Brain microvascular endothelial cell (primary cell): ENCODE measurements around the gene TNS3.

Experiments used
- DNase-seq: peaks from one replicate; pipeline ENCODE4 v3.0.0-alpha.2; 2020
- H3K27ac ChIP-seq: fragments of 250-450 bp; sonication (Bioruptor Pico); 2 replicates; pipeline ENCODE4 v1.5.1; 2020; ENCODE audit warnings: mild to moderate bottlenecking, moderate library complexity
- H3K27me3 ChIP-seq: fragments of 250-450 bp; sonication (Bioruptor Pico); replicated peaks from 2 replicates; pipeline ENCODE4 v1.5.1; 2020; ENCODE audit warnings: mild to moderate bottlenecking
- H3K36me3 ChIP-seq: fragments of 250-450 bp; sonication (Bioruptor Pico); replicated peaks from 2 replicates; pipeline ENCODE4 v1.5.1; 2020; ENCODE audit warnings: mild to moderate bottlenecking
- H3K4me3 ChIP-seq: 2 replicates; pipeline ENCODE4 v1.5.1; 2011; ENCODE audit warnings: low read depth, mild to moderate bottlenecking, control low read depth, low read length, moderate library complexity
- in situ Hi-C: cut with HindIII; loops from 2 replicates; pipeline ENCODE4 v1.10.0; 2017; ENCODE audit warnings: low sequenced_read_pairs, low pct_ligation_motif_present
- TF ChIP-seq, protein P1 (sequence below): IDR thresholded peaks from 2 replicates; pipeline ENCODE4 v1.5.1; 2011; ENCODE audit warnings: low read depth, mild to moderate bottlenecking, moderate library complexity, low read length, control low read depth, inconsistent platforms; ENCODE audit errors: missing control alignments

Gene TNS3

GRCh38 chr7:47576031-47576865 is 5.7 kb downstream of the TNS3 start:
- no peak overlapping the region for H3K4me3 ChIP-seq
- H3K27ac ChIP-seq = no peak overlapping the region
- no peaks in the 10 kb centered on the region for H3K36me3 ChIP-seq
- no peak for DNase-seq
- in situ Hi-C loops = no loop called here
- H3K27me3 ChIP-seq = no peaks in the 10 kb centered on the region
- TF ChIP-seq, protein P1, sequence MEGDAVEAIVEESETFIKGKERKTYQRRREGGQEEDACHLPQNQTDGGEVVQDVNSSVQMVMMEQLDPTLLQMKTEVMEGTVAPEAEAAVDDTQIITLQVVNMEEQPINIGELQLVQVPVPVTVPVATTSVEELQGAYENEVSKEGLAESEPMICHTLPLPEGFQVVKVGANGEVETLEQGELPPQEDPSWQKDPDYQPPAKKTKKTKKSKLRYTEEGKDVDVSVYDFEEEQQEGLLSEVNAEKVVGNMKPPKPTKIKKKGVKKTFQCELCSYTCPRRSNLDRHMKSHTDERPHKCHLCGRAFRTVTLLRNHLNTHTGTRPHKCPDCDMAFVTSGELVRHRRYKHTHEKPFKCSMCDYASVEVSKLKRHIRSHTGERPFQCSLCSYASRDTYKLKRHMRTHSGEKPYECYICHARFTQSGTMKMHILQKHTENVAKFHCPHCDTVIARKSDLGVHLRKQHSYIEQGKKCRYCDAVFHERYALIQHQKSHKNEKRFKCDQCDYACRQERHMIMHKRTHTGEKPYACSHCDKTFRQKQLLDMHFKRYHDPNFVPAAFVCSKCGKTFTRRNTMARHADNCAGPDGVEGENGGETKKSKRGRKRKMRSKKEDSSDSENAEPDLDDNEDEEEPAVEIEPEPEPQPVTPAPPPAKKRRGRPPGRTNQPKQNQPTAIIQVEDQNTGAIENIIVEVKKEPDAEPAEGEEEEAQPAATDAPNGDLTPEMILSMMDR = no peak

DNA sequence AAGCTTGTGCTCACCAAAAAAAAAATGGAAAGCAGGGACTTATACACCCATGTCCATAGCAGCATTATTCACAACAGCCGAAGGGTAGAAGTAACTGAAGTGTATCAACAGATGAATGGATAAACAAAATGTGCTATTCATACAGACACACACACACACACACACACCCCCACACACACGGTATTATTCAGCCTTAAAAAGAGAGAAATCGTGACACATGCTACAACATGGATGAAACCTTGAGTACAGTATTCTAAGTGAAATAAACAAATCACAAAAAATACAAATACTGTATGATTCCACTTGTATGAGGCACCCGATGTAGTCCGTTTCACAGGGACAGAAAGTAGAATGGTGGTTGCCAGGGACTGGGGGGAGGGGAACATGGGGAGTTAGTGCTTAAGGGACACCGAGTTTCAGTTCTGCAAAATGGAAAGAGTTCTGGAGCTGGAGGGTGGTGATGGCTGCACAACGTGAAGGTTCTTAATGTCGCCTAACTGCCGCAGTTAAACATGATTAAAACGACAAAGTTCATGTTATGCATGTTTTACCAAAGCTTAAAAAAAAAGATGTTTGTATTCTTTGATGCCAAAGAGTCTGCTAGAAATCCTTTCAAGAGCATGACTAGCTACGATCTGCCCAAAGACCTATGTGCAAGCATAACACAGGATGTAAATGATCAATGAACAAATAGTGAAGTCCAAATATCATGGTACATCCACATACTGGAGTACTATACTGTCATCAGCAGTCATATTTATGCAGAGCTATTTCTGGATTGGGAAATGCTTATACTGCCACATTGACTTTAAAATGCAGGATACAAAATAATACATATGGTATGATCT is 7.2 kb downstream of the TNS3 start:
- H3K36me3 ChIP-seq = no peaks in the 10 kb centered on the region
- H3K27ac ChIP-seq = peak overlapping the region; percentile 70
- no peaks in the 10 kb centered on the region for H3K27me3 ChIP-seq
- TF ChIP-seq, protein P1 = no peak
- no peak for DNase-seq
- in situ Hi-C loops = no loop called here
- H3K4me3 ChIP-seq = no peak overlapping the region

- peak overlapping the region; percentile 70 for H3K27ac ChIP-seq
- in situ Hi-C loops = no loop called here
- no peak for DNase-seq
- H3K36me3 ChIP-seq = no peaks in the 10 kb centered on the region
- no peaks in the 10 kb centered on the region for H3K27me3 ChIP-seq
- TF ChIP-seq, protein P1 = no peak
- H3K4me3 ChIP-seq = no peak overlapping the region
These were observed 8.0 kb downstream of the TNS3 start for GRCh38 chr7:47573758-47574481.

GRCh38 chr7:47572939-47573757 is 8.8 kb downstream of the TNS3 start:
- TF ChIP-seq, protein P1 = no peak
- Histone ChIP-seq H3K4me3 (no peak overlapping the region), H3K27me3 (no peaks in the 10 kb centered on the region), H3K27ac (peak overlapping the region; percentile 70), H3K36me3 (peaks cover 3% of the 10 kb centered on the region)
- in situ Hi-C loops = no loop called here
- no peak for DNase-seq

GRCh38 chr7:47572094-47572445 is 9.8 kb downstream of the TNS3 start:
- in situ Hi-C loops = no loop called here
- H3K36me3 ChIP-seq = peaks cover 3% of the 10 kb centered on the region

More at GRCh38 chr7:47572094-47572445, 9.8 kb downstream of the TNS3 start:
- DNase-seq = no peak
- H3K27ac ChIP-seq = peak overlapping the region; percentile 79
- TF ChIP-seq, protein P1 = no peak
- no peak overlapping the region for H3K4me3 ChIP-seq
- no peaks in the 10 kb centered on the region for H3K27me3 ChIP-seq
